HepG2 (cell line): ENCODE results near the gene ZDHHC14. TPM values are rescaled to one million over a fixed set of nuclear protein-coding genes. Genes with fewer than 3 reads are reported as not detected.

Experiments
- CEBPG ChIP-seq: IDR thresholded peaks from 2 replicates; pipeline ENCODE4 v1.6.1; 2016
- CREB1 ChIP-seq, 2 experiments: fragments of 450-650 bp in 1 of 2; IDR thresholded peaks; 2 replicates each; pipeline ENCODE4 v1.6.1; 2016 to 2017; ENCODE audit warnings: control low read depth in 1 of 2, mild to moderate bottlenecking in 1 of 2, missing compliant biosample characterization in 1 of 2, missing genetic modification characterization in 1 of 2
- FOSL1 ChIP-seq: sonication (generic); formaldehyde crosslinking; IDR thresholded peaks from 2 replicates; pipeline ENCODE4 v1.9.0; 2021; ENCODE audit warnings: missing genetic modification reagents, borderline replicate concordance
- KLF6 ChIP-seq: IDR thresholded peaks from 2 replicates; pipeline ENCODE4 v1.8.0; 2016; ENCODE audit warnings: missing biosample characterization, missing genetic modification reagents
- MXI1 ChIP-seq: IDR thresholded peaks from 3 replicates; pipeline ENCODE4 v1.6.1; 2012; ENCODE audit warnings: low read depth, low read length, inconsistent platforms, borderline replicate concordance
- RCOR2 ChIP-seq: IDR thresholded peaks from 2 replicates; pipeline ENCODE4 v1.6.1; 2016; ENCODE audit warnings: missing biosample characterization, missing genetic modification reagents
- SAP130 ChIP-seq: IDR thresholded peaks from 2 replicates; pipeline ENCODE4 v1.6.1; 2016; ENCODE audit warnings: low read depth
- SOX6 ChIP-seq, 2 experiments: fragments of 450-650 bp in 1 of 2; sonication (generic) in 1 of 2; formaldehyde crosslinking in 1 of 2; IDR thresholded peaks; 2 replicates each; pipeline versions ENCODE4 v1.4.0 to v1.6.1; 2017 to 2020; ENCODE audit warnings: antibody characterized with exemption in 1 of 2, mild to moderate bottlenecking in 1 of 2, missing genetic modification reagents in 1 of 2
- ZNF703 ChIP-seq: sonication (generic); formaldehyde crosslinking; IDR thresholded peaks from 2 replicates; pipeline ENCODE4 v1.5.1; 2020; ENCODE audit warnings: missing genetic modification reagents, mild to moderate bottlenecking, moderate library complexity, borderline replicate concordance
- ZNF75D ChIP-seq: sonication (generic); formaldehyde crosslinking; IDR thresholded peaks from 2 replicates; pipeline ENCODE4 v1.8.1; 2023; ENCODE audit warnings: missing genetic modification reagents, mild to moderate bottlenecking, borderline replicate concordance
- polyA plus RNA-seq, 8 experiments: library from polyadenylated mRNA; depleted of rRNA in 3 of 8; stranded (reverse) in 7 of 8; unstranded in 1 of 8; fragments of >200 nt; fragmentation: Illumina TruSeq in 4 of 8; extraction: Trizol in 4 of 8; gene quantifications; 2 replicates each; pipeline versions ENCODE4 v1.2.1 to v1.2.3, GENCODE V29; 2011 to 2016; ENCODE audit warnings: low read depth in 4 of 8, missing spikeins in 1 of 8, mixed read lengths in 1 of 8; ENCODE audit not compliant: insufficient read depth in 1 of 8
- total RNA-seq, 5 experiments: library from RNA; depleted of rRNA; stranded (reverse); fragments of >200 nt; fragmentation: Illumina TruSeq; extraction: Trizol; gene quantifications; 2 replicates each; pipeline ENCODE4 v1.2.3, GENCODE V29; 2016; ENCODE audit warnings: low read depth in 1 of 5
- TF ChIP-seq, protein P1 (sequence below): IDR thresholded peaks from 2 replicates; pipeline ENCODE4 v1.6.1; 2012; ENCODE audit warnings: inconsistent platforms
- TF ChIP-seq, protein P2 (sequence below): sonication (generic); formaldehyde crosslinking; IDR thresholded peaks from 2 replicates; pipeline ENCODE4 v1.4.0; 2020; ENCODE audit warnings: missing genetic modification reagents, borderline replicate concordance
- TF ChIP-seq, protein P3 (sequence below): sonication (generic); formaldehyde crosslinking; IDR thresholded peaks from 2 replicates; pipeline ENCODE4 v1.4.0; 2020; ENCODE audit warnings: missing genetic modification reagents
- TF ChIP-seq, protein P4 (sequence below): sonication (generic); formaldehyde crosslinking; IDR thresholded peaks from 2 replicates; pipeline ENCODE4 v1.9.0; 2022; ENCODE audit warnings: missing genetic modification reagents, mild to moderate bottlenecking, borderline replicate concordance

ZDHHC14 gene
- total and polyA plus RNA-seq, 2 of the 13 experiments (the other 11 are each of a cell fraction or from before 2014, with no cell fraction given) = 3.7 to 9.5 TPM

DNA sequence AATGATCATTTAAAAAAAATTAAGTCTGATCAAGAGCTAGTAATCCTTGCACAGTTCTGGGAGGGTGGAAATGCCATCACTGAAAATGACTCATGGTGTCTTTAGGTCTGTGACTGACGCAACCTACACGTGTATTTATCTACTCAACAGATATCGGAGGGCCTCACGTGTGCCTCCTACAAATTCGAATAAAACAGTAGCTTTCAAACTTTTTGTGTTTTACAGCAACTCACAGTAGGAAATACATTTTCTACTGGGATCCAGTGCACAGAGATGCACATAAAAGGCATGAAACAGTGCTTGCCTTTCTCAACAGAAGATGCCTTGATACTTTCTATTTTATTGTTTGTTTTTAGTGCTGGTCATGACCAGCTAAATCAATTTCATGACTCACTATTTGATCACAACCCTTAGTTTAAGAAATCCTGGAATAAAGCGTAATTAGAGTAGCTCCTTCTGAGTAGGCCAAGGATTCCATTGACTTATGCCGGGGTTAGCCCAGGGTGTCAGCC is 232.1 kb downstream of the ZDHHC14 start (continued):
- TF ChIP-seq ZNF703 (no peak), MXI1 (0 out of 3 replicates have a peak, but pooled peaks have one; percentile 20), ZNF75D (CRISPR knock-in tag) (no peak), FOSL1 (CRISPR knock-in tag) (peak; percentile 23; the same call in 1 of the 2 replicates), CEBPG (CRISPR knock-in tag) (peak; percentile 76), SAP130 (CRISPR knock-in tag) (peak; percentile 31; the same call in 1 of the 2 replicates), CREB1 (IDR thresholded peaks at IDR 0.05) (no peak), CREB1 (CRISPR knock-in tag; IDR thresholded peaks at IDR 0.05) (peak; percentile 55; the same call in 1 of the 2 replicates), KLF6 (CRISPR knock-in tag) (no peak), SOX6 (IDR thresholded peaks at IDR 0.05) (no peak), SOX6 (CRISPR knock-in tag; IDR thresholded peaks at IDR 0.05) (0 out of 2 replicates have a peak, but pooled peaks have one; percentile 7), RCOR2 (CRISPR knock-in tag) (no peak)
- TF ChIP-seq, protein P1, sequence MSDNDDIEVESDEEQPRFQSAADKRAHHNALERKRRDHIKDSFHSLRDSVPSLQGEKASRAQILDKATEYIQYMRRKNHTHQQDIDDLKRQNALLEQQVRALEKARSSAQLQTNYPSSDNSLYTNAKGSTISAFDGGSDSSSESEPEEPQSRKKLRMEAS = peak; percentile 57; the same call in 1 of the 2 replicates
- TF ChIP-seq, protein P2, sequence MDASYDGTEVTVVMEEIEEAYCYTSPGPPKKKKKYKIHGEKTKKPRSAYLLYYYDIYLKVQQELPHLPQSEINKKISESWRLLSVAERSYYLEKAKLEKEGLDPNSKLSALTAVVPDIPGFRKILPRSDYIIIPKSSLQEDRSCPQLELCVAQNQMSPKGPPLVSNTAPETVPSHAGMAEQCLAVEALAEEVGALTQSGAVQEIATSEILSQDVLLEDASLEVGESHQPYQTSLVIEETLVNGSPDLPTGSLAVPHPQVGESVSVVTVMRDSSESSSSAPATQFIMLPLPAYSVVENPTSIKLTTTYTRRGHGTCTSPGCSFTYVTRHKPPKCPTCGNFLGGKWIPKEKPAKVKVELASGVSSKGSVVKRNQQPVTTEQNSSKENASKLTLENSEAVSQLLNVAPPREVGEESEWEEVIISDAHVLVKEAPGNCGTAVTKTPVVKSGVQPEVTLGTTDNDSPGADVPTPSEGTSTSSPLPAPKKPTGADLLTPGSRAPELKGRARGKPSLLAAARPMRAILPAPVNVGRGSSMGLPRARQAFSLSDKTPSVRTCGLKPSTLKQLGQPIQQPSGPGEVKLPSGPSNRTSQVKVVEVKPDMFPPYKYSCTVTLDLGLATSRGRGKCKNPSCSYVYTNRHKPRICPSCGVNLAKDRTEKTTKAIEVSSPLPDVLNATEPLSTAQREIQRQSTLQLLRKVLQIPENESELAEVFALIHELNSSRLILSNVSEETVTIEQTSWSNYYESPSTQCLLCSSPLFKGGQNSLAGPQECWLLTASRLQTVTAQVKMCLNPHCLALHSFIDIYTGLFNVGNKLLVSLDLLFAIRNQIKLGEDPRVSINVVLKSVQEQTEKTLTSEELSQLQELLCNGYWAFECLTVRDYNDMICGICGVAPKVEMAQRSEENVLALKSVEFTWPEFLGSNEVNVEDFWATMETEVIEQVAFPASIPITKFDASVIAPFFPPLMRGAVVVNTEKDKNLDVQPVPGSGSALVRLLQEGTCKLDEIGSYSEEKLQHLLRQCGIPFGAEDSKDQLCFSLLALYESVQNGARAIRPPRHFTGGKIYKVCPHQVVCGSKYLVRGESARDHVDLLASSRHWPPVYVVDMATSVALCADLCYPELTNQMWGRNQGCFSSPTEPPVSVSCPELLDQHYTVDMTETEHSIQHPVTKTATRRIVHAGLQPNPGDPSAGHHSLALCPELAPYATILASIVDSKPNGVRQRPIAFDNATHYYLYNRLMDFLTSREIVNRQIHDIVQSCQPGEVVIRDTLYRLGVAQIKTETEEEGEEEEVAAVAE (CRISPR knock-in tag) = 0 out of 2 replicates have a peak, but pooled peaks have one; percentile 27
- TF ChIP-seq, protein P3, sequence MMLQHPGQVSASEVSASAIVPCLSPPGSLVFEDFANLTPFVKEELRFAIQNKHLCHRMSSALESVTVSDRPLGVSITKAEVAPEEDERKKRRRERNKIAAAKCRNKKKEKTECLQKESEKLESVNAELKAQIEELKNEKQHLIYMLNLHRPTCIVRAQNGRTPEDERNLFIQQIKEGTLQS = peak; percentile 45; the same call in 1 of the 2 replicates
- TF ChIP-seq, protein P4, sequence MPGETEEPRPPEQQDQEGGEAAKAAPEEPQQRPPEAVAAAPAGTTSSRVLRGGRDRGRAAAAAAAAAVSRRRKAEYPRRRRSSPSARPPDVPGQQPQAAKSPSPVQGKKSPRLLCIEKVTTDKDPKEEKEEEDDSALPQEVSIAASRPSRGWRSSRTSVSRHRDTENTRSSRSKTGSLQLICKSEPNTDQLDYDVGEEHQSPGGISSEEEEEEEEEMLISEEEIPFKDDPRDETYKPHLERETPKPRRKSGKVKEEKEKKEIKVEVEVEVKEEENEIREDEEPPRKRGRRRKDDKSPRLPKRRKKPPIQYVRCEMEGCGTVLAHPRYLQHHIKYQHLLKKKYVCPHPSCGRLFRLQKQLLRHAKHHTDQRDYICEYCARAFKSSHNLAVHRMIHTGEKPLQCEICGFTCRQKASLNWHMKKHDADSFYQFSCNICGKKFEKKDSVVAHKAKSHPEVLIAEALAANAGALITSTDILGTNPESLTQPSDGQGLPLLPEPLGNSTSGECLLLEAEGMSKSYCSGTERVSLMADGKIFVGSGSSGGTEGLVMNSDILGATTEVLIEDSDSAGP (CRISPR knock-in tag) = no peak
- TF ChIP-seq, all 625 proteins: peak for 19
